ENCODE results near the gene ALDH1A2.

ALDH1A2 gene

GRCh38 chr15:57914350-57915055, 151.0 kb downstream of the ALDH1A2 start:
- TF ChIP-seq Cebpa-rat (IDR thresholded peaks at IDR 0.05): no peak
- no peaks in the 10 kb centered on the region for H4K20me1 ChIP-seq
- no peaks in the 10 kb centered on the region for H3K27me3 ChIP-seq
- H3K4me3 ChIP-seq: no peak overlapping the region
- no peak overlapping the region for H3K9ac ChIP-seq
- H3K27ac ChIP-seq: no peak overlapping the region
- no peaks in the 10 kb centered on the region for H3K9me3 ChIP-seq
- H3K4me1 ChIP-seq: peaks cover 22% of the 10 kb centered on the region
- H3K36me3 ChIP-seq: no peaks in the 10 kb centered on the region
- H3K4me2 ChIP-seq: peak overlapping the region; percentile 10

GRCh38 chr15:57911247-57911646, 154.3 kb downstream of the ALDH1A2 start:
- Histone ChIP-seq H4K20me1 (no peaks in the 10 kb centered on the region), H3K36me3 (no peaks in the 10 kb centered on the region), H3K9ac (no peak overlapping the region), H3K9me3 (no peaks in the 10 kb centered on the region), H3K4me1 (peaks cover 18% of the 10 kb centered on the region), H3K27ac (no peak overlapping the region), H3K4me3 (no peak overlapping the region), H3K27me3 (no peaks in the 10 kb centered on the region), H3K4me2 (no peak overlapping the region)
- no peak for TF ChIP-seq Cebpa-rat (IDR thresholded peaks at IDR 0.05)

- Histone ChIP-seq H3K4me1 (peaks cover 14% of the 10 kb centered on the region), H3K36me3 (no peaks in the 10 kb centered on the region), H3K4me3 (no peak overlapping the region), H3K27me3 (no peaks in the 10 kb centered on the region), H4K20me1 (no peaks in the 10 kb centered on the region), H3K27ac (no peak overlapping the region), H3K9ac (no peak overlapping the region), H3K4me2 (no peak overlapping the region), H3K9me3 (no peaks in the 10 kb centered on the region)
- no peak for TF ChIP-seq Cebpa-rat (IDR thresholded peaks at IDR 0.05)
Measured at GRCh38 chr15:57910672-57911071, 154.8 kb downstream of the ALDH1A2 start.

DNA sequence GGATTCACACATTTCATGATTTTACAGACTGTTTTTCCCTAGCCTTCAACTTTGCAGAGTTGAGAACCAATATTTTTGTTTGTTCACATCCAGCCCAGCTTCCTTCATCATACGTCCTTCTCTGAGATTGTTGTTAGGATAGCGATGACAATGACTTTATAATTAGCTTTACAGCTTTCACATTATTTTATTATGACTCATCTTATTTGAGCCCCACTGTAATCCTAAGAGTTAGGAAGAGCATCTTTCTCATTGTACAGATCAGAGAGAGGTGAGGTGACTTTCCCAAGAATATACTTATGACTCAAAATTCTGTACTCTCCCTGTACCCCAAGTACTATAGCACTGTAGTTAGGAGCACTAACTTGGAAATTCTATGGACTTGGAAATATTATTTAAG, 156.1 kb downstream of the ALDH1A2 start:
- Histone ChIP-seq H3K9me3 (no peaks in the 10 kb centered on the region), H3K4me3 (no peak overlapping the region), H3K4me2 (no peak overlapping the region), H4K20me1 (no peaks in the 10 kb centered on the region), H3K4me1 (peaks cover 7% of the 10 kb centered on the region), H3K9ac (no peak overlapping the region), H3K27me3 (no peaks in the 10 kb centered on the region), H3K36me3 (no peaks in the 10 kb centered on the region), H3K27ac (no peak overlapping the region)
- no peak for TF ChIP-seq Cebpa-rat (IDR thresholded peaks at IDR 0.05)

DNA sequence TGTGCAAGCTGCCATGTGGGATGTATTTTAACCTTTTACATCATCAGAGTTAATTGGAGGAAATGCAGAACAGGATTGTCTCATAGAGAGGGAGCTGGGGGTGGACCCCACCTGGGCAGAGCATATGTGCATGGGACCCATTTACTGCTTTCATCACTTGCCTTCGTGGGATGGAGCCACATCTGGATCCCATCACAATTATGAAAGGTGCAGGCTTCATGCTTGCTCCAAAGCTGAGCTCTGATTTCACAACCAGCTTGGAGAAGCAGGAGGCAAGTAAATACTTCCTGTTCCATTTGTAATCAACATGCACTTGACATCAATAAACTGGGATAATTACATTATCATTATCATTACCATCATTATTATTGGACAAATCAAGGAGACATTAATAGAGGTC, 161.9 kb downstream of the ALDH1A2 start:
- no peaks in the 10 kb centered on the region for H4K20me1 ChIP-seq
- no peaks in the 10 kb centered on the region for H3K27me3 ChIP-seq
- H3K4me1 ChIP-seq: no peaks in the 10 kb centered on the region
- H3K9ac ChIP-seq: no peak overlapping the region
- no peaks in the 10 kb centered on the region for H3K36me3 ChIP-seq
- no peak overlapping the region for H3K27ac ChIP-seq
- H3K9me3 ChIP-seq: no peaks in the 10 kb centered on the region
- TF ChIP-seq Cebpa-rat (IDR thresholded peaks at IDR 0.05): no peak
- no peak overlapping the region for H3K4me3 ChIP-seq
- H3K4me2 ChIP-seq: no peak overlapping the region
